ENCODE data around the gene ERG.

The ERG gene

DNA sequence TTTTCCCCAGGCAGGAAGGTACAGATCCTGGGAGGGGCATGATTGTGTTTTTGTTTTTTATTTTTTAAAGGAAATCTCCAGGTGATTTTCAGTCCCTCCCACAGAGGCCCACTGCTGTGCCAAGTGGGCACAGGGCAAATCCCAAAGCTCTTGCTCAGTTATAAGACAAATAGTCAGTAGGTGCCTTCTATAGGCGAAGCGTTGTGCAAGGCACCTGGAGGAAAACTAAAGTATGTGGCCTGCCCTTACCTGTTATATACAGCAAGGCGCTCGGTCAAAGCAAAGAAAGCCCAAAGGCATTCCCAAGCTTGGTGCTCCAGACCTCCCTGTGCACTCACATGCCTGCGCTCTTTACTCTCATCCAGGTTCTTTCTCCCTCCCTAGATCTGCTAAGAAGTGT, 160.5 kb downstream of the ERG start:
- H3K9ac ChIP-seq (ENCODE audit: low read depth, low read length): no peak overlapping the region
- no peaks in the 10 kb centered on the region for H3K9me3 ChIP-seq (ENCODE audit: control insufficient read depth, insufficient read depth, low read length)
- no peaks in the 10 kb centered on the region for H3K4me1 ChIP-seq (ENCODE audit: control insufficient read depth, insufficient read depth, low read length)
- no peaks in the 10 kb centered on the region for H3K36me3 ChIP-seq (ENCODE audit: control insufficient read depth, insufficient read depth, low read length)
- H3K27me3 ChIP-seq (ENCODE audit: control insufficient read depth, insufficient read depth, low read length): no peaks in the 10 kb centered on the region
- no peak overlapping the region for H3K4me3 ChIP-seq (ENCODE audit: low read depth, low read length)

DNA sequence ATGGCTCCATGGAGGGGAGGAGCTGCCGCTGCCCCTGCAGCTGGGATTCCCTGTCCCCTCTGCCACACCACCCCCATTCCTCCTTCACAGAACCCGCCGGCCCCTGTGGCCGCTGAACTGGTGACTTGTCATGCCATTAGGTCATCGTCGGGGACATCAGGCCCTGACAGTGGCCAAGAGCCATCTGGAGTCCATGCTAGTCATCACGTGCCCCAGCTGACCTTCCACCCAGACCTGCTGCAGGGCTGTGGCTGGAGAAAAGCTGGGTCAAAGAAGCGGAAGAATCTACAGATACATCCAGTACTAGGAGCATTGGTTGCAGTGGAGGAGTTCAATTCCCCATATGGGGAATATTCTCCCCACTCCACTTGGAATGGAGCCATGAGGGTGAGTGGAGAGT, 163.4 kb downstream of the ERG start:
- Histone ChIP-seq H3K36me3 (ENCODE audit: control insufficient read depth, insufficient read depth, low read length) (no peaks in the 10 kb centered on the region), H3K9me3 (ENCODE audit: control insufficient read depth, insufficient read depth, low read length) (no peaks in the 10 kb centered on the region), H3K4me1 (ENCODE audit: control insufficient read depth, insufficient read depth, low read length) (no peaks in the 10 kb centered on the region), H3K9ac (ENCODE audit: low read depth, low read length) (no peak overlapping the region), H3K27me3 (ENCODE audit: control insufficient read depth, insufficient read depth, low read length) (no peaks in the 10 kb centered on the region), H3K4me3 (ENCODE audit: low read depth, low read length) (no peak overlapping the region)

DNA sequence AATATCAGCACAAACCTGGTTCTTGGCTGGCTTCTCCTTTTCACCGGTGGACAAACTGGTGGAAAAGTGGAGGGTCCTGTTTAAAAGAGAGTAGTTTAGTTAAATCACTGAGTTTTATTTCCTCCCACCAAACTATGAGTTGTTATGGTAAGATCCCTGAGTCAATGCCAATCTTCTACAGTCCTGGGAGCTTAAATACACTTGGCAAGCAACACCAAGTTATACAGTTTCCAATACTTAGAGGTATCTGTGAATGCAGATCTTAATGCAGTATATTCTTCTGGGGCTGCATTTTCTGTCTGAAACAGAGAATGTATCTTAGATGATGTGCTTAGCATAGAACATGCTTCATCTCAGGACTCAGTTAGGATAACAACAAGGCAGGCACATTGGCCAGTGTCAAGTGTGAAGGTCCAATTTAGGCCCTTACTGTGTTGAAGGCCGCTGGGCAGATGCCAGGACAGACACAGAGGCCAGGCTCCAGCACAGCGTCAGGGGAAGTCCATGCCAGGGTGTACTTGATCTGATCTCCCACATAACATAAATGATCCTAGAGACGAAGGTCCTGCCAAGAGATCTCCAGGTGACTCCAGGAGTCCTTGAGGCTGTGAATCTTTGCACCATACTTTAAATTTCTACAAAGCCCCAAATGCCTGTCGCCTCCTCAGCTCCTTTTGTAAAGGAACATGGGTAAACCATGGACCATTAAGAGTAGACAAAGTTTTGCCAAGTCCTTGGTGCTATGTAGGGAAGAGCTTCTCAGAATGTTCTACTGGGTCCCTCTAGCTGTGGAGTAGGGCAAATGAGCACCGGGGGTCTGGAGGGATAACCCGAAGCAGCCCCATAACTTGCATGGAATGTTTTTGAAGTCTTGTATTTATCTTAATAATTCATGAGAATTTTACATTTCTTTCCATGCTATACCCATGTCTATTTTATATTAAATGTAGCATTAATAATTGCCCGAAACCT, 164.7 kb downstream of the ERG start:
- Histone ChIP-seq H3K9ac (ENCODE audit: low read depth, low read length) (no peak overlapping the region), H3K9me3 (ENCODE audit: control insufficient read depth, insufficient read depth, low read length) (no peaks in the 10 kb centered on the region)

DNA sequence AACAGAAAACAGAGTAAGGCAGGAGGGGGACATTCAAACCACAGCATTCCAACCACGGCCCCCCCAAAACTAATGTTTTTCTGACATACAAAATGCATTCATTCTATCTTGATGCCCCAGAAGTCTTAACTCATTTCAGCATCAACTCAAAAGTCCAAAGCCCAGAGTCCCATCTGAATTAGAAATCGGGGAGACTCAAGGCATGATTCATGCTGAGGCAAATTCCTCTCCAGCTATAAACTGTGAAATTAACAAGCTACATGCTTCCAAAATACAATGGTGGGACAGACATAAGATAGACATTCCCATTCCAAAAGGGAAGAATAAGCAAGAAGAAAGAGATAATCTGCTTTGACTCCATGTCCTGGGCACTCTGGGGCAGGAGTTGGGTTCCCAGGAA, 167.6 kb downstream of the ERG start:
- H3K36me3 ChIP-seq (ENCODE audit: control insufficient read depth, insufficient read depth, low read length): no peaks in the 10 kb centered on the region
- no peaks in the 10 kb centered on the region for H3K27me3 ChIP-seq (ENCODE audit: control insufficient read depth, insufficient read depth, low read length)
- no peaks in the 10 kb centered on the region for H3K9me3 ChIP-seq (ENCODE audit: control insufficient read depth, insufficient read depth, low read length)
- no peak overlapping the region for H3K9ac ChIP-seq (ENCODE audit: low read depth, low read length)
- no peak overlapping the region for H3K4me3 ChIP-seq (ENCODE audit: low read depth, low read length)
- peaks cover under 1% of the 10 kb centered on the region for H3K4me1 ChIP-seq (ENCODE audit: control insufficient read depth, insufficient read depth, low read length)

More for the DNA sequence above, 164.7 kb downstream of the ERG start:
- no peaks in the 10 kb centered on the region for H3K27me3 ChIP-seq (ENCODE audit: control insufficient read depth, insufficient read depth, low read length)
- H3K36me3 ChIP-seq (ENCODE audit: control insufficient read depth, insufficient read depth, low read length): no peaks in the 10 kb centered on the region
- H3K4me1 ChIP-seq (ENCODE audit: control insufficient read depth, insufficient read depth, low read length): no peaks in the 10 kb centered on the region
- no peak overlapping the region for H3K4me3 ChIP-seq (ENCODE audit: low read depth, low read length)
